ENCODE data around the gene WSCD1.

- TF ChIP-seq, protein P1, sequence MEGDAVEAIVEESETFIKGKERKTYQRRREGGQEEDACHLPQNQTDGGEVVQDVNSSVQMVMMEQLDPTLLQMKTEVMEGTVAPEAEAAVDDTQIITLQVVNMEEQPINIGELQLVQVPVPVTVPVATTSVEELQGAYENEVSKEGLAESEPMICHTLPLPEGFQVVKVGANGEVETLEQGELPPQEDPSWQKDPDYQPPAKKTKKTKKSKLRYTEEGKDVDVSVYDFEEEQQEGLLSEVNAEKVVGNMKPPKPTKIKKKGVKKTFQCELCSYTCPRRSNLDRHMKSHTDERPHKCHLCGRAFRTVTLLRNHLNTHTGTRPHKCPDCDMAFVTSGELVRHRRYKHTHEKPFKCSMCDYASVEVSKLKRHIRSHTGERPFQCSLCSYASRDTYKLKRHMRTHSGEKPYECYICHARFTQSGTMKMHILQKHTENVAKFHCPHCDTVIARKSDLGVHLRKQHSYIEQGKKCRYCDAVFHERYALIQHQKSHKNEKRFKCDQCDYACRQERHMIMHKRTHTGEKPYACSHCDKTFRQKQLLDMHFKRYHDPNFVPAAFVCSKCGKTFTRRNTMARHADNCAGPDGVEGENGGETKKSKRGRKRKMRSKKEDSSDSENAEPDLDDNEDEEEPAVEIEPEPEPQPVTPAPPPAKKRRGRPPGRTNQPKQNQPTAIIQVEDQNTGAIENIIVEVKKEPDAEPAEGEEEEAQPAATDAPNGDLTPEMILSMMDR (conservative IDR thresholded peaks at IDR 0.05; ENCODE audit: low read length) = no peak
- TF ChIP-seq EZH2phosphoT487 (IDR thresholded peaks at IDR 0.05; ENCODE audit: borderline replicate concordance, low read depth, low read length) = no peak
These were observed 50.2 kb downstream of the WSCD1 start for GRCh38 chr17:6120351-6120750.

Data from OCI-LY7 (cell line).